GM19324 (cell line): ENCODE measurements around the gene MAPT.

Experiments used
- ATAC-seq: cut with Tn5 transposase; IDR thresholded peaks from one replicate; pipeline ENCODE4 v1.9.1; 2021; ENCODE audit warnings: mild to moderate bottlenecking, moderate library complexity; ENCODE audit not compliant: unreplicated experiment, low FRiP score

MAPT gene

GRCh38 chr17:45983614-45984310 lies 89.4 kb downstream of the MAPT start:
- no peak for ATAC-seq

DNA sequence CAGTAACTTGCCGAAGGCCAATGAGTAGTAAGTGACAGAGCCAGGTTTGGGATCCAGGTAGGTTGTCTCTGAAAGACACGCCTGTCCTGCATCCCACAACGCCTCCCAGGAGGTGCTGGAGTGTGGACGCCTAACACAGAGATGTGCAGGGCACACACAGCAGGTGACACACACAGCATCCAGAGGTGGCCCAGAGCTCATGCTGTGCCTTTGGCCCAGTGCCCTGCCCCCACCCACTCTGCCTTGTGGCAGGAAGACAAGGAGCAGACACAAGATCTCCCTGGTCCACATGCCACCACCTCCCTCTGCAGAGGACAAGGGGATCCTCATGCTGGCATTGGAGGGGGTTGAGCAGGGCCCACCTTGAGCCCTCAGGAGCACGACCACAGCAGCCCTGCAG lies 90.0 kb downstream of the MAPT start:
- no peak for ATAC-seq

DNA sequence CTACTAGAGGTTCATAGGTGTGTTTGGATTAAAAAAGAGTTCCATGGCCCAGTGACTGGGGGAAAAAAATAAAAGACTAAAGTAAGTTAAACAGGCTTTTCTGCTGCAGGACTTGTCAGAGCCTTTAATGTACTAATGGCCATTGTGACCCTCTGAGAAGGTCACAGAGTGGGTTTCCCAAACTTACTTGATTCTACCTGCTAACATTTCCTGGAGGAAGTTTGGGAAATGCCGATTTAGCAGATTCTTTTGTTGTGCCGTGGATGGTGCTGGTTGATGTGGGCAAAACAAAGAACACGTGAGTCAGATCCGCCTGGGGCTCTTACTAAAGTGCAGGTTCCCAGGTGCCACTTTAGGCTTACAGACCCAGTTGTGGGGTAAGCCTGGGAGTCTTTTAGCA lies 91.1 kb downstream of the MAPT start:
- no peak for ATAC-seq

GRCh38 chr17:45986056-45986455 lies 91.7 kb downstream of the MAPT start:
- ATAC-seq: no peak

- no peak for ATAC-seq
These were observed 93.4 kb downstream of the MAPT start for GRCh38 chr17:45987706-45988105.

DNA sequence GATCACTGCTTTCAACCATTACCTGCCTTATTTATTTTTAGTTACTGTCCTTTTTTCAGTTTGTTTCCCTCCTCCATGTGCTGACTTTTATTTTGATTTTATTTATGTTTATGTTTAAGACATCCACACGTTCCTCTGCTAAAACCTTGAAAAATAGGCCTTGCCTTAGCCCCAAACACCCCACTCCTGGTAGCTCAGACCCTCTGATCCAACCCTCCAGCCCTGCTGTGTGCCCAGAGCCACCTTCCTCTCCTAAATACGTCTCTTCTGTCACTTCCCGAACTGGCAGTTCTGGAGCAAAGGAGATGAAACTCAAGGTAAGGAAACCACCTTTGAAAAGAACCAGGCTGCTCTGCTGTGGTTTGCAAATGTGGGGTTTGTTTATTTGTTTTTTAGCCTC lies 95.4 kb downstream of the MAPT start:
- ATAC-seq: no peak

DNA sequence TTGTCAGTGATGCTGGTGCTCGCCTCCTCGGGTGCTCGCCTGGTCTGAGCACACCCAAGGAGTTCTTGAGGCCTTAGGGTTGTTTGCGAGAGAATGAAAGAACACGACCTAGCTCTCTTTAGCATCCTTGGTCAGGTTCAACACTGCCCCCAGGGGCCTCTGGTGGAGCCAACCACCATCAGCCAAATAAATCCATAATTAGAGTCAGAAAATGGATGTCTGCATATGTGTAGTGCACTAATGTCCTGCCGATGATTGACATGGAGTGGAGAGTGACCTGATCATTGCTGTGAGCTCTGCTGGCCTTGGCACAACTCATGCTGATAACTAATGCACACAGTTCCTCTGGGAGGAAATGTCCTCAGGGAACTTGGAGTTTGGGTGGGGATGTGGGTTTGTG lies 96.5 kb downstream of the MAPT start:
- no peak for ATAC-seq

GRCh38 chr17:45991341-45991740 lies 97.0 kb downstream of the MAPT start:
- no peak for ATAC-seq

GRCh38 chr17:45992175-45992574 lies 97.8 kb downstream of the MAPT start:
- no peak for ATAC-seq

- ATAC-seq: no peak
These were observed 98.5 kb downstream of the MAPT start for GRCh38 chr17:45992904-45993303.

- no peak for ATAC-seq
These were observed 99.7 kb downstream of the MAPT start for GRCh38 chr17:45993962-45994627.

- no peak for ATAC-seq
These were observed 100.6 kb downstream of the MAPT start for GRCh38 chr17:45994987-45995386.

DNA sequence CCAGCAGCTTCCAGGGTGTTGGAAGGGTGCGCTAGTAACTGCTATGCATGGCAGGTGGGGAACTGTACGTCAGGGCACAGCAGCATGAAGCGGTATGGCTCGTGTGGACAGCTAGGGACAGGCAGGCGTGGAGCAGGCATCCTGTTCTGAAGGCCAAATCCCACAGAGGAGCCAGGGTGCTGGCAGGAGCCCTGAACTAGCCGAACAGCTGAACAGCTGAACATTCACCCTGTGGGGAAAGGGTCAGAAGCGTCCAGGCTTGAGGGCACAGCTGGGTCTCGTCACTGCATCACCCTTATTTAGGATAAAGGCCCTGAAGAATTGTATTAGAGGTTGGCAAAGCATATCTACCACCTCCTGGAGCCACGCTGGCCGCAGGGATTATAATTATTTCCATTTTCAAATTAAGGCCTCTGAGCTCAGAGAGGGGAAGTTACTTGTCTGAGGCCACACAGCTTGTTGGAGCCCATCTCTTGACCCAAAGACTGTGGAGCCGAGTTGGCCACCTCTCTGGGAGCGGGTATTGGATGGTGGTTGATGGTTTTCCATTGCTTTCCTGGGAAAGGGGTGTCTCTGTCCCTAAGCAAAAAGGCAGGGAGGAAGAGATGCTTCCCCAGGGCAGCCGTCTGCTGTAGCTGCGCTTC lies 101.4 kb downstream of the MAPT start:
- no peak for ATAC-seq

DNA sequence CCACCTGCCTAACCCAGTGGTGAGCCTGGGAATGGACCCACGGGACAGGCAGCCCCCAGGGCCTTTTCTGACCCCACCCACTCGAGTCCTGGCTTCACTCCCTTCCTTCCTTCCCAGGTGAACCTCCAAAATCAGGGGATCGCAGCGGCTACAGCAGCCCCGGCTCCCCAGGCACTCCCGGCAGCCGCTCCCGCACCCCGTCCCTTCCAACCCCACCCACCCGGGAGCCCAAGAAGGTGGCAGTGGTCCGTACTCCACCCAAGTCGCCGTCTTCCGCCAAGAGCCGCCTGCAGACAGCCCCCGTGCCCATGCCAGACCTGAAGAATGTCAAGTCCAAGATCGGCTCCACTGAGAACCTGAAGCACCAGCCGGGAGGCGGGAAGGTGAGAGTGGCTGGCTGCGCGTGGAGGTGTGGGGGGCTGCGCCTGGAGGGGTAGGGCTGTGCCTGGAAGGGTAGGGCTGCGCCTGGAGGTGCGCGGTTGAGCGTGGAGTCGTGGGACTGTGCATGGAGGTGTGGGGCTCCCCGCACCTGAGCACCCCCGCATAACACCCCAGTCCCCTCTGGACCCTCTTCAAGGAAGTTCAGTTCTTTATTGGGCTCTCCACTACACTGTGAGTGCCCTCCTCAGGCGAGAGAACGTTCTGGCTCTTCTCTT lies 102.1 kb downstream of the MAPT start:
- no peak for ATAC-seq

- no peak for ATAC-seq
These were observed 102.8 kb downstream of the MAPT start for GRCh38 chr17:45997166-45997565.

DNA sequence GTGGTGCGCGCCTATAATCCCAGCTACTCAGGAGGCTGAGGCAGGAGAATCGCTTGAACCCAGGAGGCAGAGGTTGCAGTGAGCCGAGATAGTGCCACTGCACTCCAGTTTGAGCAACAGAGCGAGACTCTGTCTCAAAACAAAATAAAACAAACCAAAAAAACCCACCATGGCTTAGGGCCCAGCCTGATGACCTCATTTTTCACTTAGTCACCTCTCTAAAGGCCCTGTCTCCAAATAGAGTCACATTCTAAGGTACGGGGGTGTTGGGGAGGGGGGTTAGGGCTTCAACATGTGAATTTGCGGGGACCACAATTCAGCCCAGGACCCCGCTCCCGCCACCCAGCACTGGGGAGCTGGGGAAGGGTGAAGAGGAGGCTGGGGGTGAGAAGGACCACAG lies 103.3 kb downstream of the MAPT start:
- no peak for ATAC-seq

- no peak for ATAC-seq
These were observed 104.9 kb downstream of the MAPT start, which contains the start of gene STH for GRCh38 chr17:45998987-45999899. STH (plus strand) TSS chr17:45999250; CDS start chr17:45999280, 30 bp downstream.

- ATAC-seq: no peak
These were observed 105.5 kb downstream of the MAPT start for GRCh38 chr17:45999900-46000290.

GRCh38 chr17:46000292-46000691 lies 105.9 kb downstream of the MAPT start:
- no peak for ATAC-seq

- no peak for ATAC-seq
These were observed 106.4 kb downstream of the MAPT start for GRCh38 chr17:46000757-46001156.
